Mesenchymal stem cell (in vitro differentiated cells and primary cell): ENCODE results near the gene ASIC2.

ENCODE experiments used
- DNase-seq: peaks from one replicate; pipeline ENCODE4 v3.0.0-alpha.2; 2013
- H2AFZ ChIP-seq: one replicate; pipeline ENCODE4 v1.6.1; 2013; ENCODE audit warnings: low read depth, mild to moderate bottlenecking, control low read depth, inconsistent platforms, low read length, moderate library complexity
- H2AK5ac ChIP-seq: 2 replicates; pipeline ENCODE4 v1.6.1; 2013; ENCODE audit warnings: low read length, moderate library complexity, mild to moderate bottlenecking, inconsistent platforms; ENCODE audit not compliant: severe bottlenecking
- H2BK120ac ChIP-seq: one replicate; pipeline ENCODE4 v1.6.1; 2013; ENCODE audit warnings: low read depth, mild to moderate bottlenecking, inconsistent platforms, low read length, moderate library complexity
- H2BK12ac ChIP-seq, 2 experiments: one replicate each; pipeline ENCODE4 v1.6.1; 2013; ENCODE audit warnings: inconsistent platforms in 2 of 2, low read length in 2 of 2, mild to moderate bottlenecking in 2 of 2, moderate library complexity in 2 of 2, control low read depth in 1 of 2
- H2BK15ac ChIP-seq: one replicate; pipeline ENCODE4 v1.6.1; 2013; ENCODE audit warnings: mild to moderate bottlenecking, low read depth, inconsistent platforms; ENCODE audit not compliant: poor library complexity, severe bottlenecking
- H2BK5ac ChIP-seq: 2 replicates; pipeline ENCODE4 v1.6.1; 2013; ENCODE audit warnings: low read depth, mild to moderate bottlenecking, low read length, control low read depth, inconsistent platforms; ENCODE audit not compliant: poor library complexity, severe bottlenecking
- H3K14ac ChIP-seq, 2 experiments: one replicate each; pipeline ENCODE4 v1.6.1; 2013; ENCODE audit warnings: inconsistent platforms in 2 of 2, low read length in 2 of 2, control low read depth in 1 of 2, mild to moderate bottlenecking in 1 of 2, moderate library complexity in 1 of 2
- H3K18ac ChIP-seq, 2 experiments: one replicate each; pipeline ENCODE4 v1.6.1; 2013; ENCODE audit warnings: inconsistent platforms in 2 of 2, low read length in 2 of 2, control low read depth in 1 of 2, low read depth in 1 of 2, mild to moderate bottlenecking in 1 of 2
- H3K23ac ChIP-seq, 2 experiments: one replicate each; pipeline ENCODE4 v1.6.1; 2013; ENCODE audit warnings: inconsistent platforms in 2 of 2, low read length in 2 of 2, mild to moderate bottlenecking in 2 of 2, moderate library complexity in 2 of 2, control low read depth in 1 of 2
- H3K27ac ChIP-seq: 2 replicates; pipeline ENCODE4 v1.5.1; 2013; ENCODE audit warnings: mild to moderate bottlenecking, moderate library complexity, low read length, control low read depth, inconsistent platforms; ENCODE audit not compliant: poor library complexity, severe bottlenecking
- H3K27me3 ChIP-seq, 2 experiments: 2 replicates each; pipeline versions ENCODE4 v1.6.1 to v1.7.0; 2013; ENCODE audit warnings: low read length in 2 of 2, mild to moderate bottlenecking in 2 of 2, moderate library complexity in 2 of 2, control low read depth in 1 of 2, inconsistent platforms in 1 of 2; ENCODE audit not compliant: control insufficient read depth in 1 of 2, insufficient read depth in 1 of 2
- H3K36me3 ChIP-seq, 2 experiments: 2 replicates each; pipeline versions ENCODE4 v1.6.1 to v1.7.0; 2013; ENCODE audit warnings: low read length in 2 of 2, control low read depth in 1 of 2, inconsistent platforms in 1 of 2, low read depth in 1 of 2, mild to moderate bottlenecking in 1 of 2; ENCODE audit not compliant: insufficient read depth in 2 of 2, control insufficient read depth in 1 of 2
- H3K4ac ChIP-seq, 2 experiments: one replicate each; pipeline ENCODE4 v1.6.1; 2013; ENCODE audit warnings: inconsistent platforms in 2 of 2, low read length in 2 of 2, mild to moderate bottlenecking in 2 of 2, moderate library complexity in 2 of 2, control low read depth in 1 of 2, low read depth in 1 of 2
- H3K4me1 ChIP-seq: 2 replicates; pipeline ENCODE4 v1.6.1; 2013; ENCODE audit warnings: low read depth, low read length, control low read depth; ENCODE audit not compliant: control insufficient read depth, insufficient read depth
- H3K4me2 ChIP-seq: 2 replicates; pipeline ENCODE4 v1.6.1; 2013; ENCODE audit warnings: low read length, mild to moderate bottlenecking, inconsistent platforms; ENCODE audit not compliant: poor library complexity, severe bottlenecking
- H3K4me3 ChIP-seq, 2 experiments: 2 replicates each; pipeline versions ENCODE4 v1.5.1 to v1.7.0; 2013; ENCODE audit warnings: low read length in 2 of 2, mild to moderate bottlenecking in 2 of 2, control low read depth in 1 of 2, low read depth in 1 of 2; ENCODE audit not compliant: insufficient read depth in 1 of 2
- H3K79me1 ChIP-seq: replicated peaks from 2 replicates; pipeline ENCODE4 v1.6.1; 2013; ENCODE audit warnings: mild to moderate bottlenecking, control low read depth, low read length, inconsistent platforms; ENCODE audit not compliant: poor library complexity, severe bottlenecking
- H3K9ac ChIP-seq: 2 replicates; pipeline ENCODE4 v1.7.0; 2013; ENCODE audit warnings: mild to moderate bottlenecking, low read length, moderate library complexity
- H3K9me3 ChIP-seq: 2 replicates; pipeline ENCODE4 v1.7.0; 2013; ENCODE audit warnings: mild to moderate bottlenecking, low read length; ENCODE audit not compliant: control insufficient read depth
- H4K8ac ChIP-seq: one replicate; pipeline ENCODE4 v1.6.1; 2013; ENCODE audit warnings: inconsistent platforms, mild to moderate bottlenecking, low read length, moderate library complexity
- H4K91ac ChIP-seq: one replicate; pipeline ENCODE4 v1.6.1; 2013; ENCODE audit warnings: mild to moderate bottlenecking, low read length, inconsistent platforms
- WGBS: methylation state at CpG from one replicate; pipeline ENCODE4 v1.1.7; 2013; ENCODE audit warnings: mixed read lengths; 5-methylcytosine and 5-hydroxymethylcytosine counted together

The ASIC2 gene

GRCh38 chr17:33322063-33322462 is 29.0 kb upstream of the ASIC2 start:
- Histone ChIP-seq H3K9me3 (no peaks in the 10 kb centered on the region), H3K4me3 (no peak overlapping the region), H3K4ac (no peak overlapping the region), H2BK120ac (no peak overlapping the region), H3K18ac (no peak overlapping the region), H3K79me1 (no peaks in the 10 kb centered on the region), H2BK5ac (no peak overlapping the region), H2BK15ac (no peak overlapping the region), H3K14ac (no peak overlapping the region), H3K27me3 (peaks cover 0 to 77% of the 10 kb centered on the region in 2 experiments), H3K27ac (no peak overlapping the region), H3K4me1 (no peaks in the 10 kb centered on the region), H4K8ac (no peak overlapping the region), H2AFZ (no peak overlapping the region), H3K9ac (no peak overlapping the region), H2AK5ac (no peak overlapping the region), H4K91ac (no peak overlapping the region), H2BK12ac (no peak overlapping the region), H3K23ac (no peak overlapping the region), H3K36me3 (no peaks in the 10 kb centered on the region), H3K4me2 (no peak overlapping the region)
- DNase-seq, result no peak
- WGBS, result 86% methylated on average over 4 of the region's 6 CpGs

DNA sequence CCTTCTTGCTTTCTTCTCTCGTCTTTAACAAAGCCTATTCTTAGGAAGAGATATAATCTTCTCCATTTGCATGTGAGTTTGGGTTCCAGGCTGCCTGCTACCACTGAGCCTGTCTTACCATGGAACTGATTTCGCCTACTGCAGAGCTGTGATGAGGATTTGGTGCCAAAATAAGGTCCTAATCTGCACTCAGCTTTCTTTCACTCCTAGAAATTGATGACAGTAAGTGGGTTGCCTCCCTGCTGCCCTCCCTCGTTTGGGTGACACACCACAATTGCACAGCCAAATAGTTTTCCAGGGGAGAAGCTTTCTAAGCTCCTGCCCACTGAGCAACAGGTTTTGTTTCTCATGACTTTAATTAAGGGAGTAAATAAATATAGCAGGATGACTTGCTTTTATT is 25.1 kb upstream of the ASIC2 start:
- Histone ChIP-seq H3K27ac (no peak overlapping the region), H2AK5ac (no peak overlapping the region), H3K4me2 (no peak overlapping the region), H4K91ac (no peak overlapping the region), H3K36me3 (no peaks in the 10 kb centered on the region), H2BK5ac (no peak overlapping the region), H3K79me1 (no peaks in the 10 kb centered on the region), H2BK120ac (no peak overlapping the region), H3K4me3 (no peak overlapping the region), H3K14ac (no peak overlapping the region), H2BK15ac (no peak overlapping the region), H3K9me3 (no peaks in the 10 kb centered on the region), H3K18ac (no peak overlapping the region), H3K4ac (no peak overlapping the region), H3K23ac (no peak overlapping the region), H4K8ac (no peak overlapping the region), H3K27me3 (peaks cover 0 to 81% of the 10 kb centered on the region in 2 experiments), H3K9ac (no peak overlapping the region), H3K4me1 (no peaks in the 10 kb centered on the region), H2BK12ac (no peak overlapping the region), H2AFZ (no peak overlapping the region)
- no peak for DNase-seq
- 27% methylated on average over 3 of the region's 3 CpGs for WGBS

DNA sequence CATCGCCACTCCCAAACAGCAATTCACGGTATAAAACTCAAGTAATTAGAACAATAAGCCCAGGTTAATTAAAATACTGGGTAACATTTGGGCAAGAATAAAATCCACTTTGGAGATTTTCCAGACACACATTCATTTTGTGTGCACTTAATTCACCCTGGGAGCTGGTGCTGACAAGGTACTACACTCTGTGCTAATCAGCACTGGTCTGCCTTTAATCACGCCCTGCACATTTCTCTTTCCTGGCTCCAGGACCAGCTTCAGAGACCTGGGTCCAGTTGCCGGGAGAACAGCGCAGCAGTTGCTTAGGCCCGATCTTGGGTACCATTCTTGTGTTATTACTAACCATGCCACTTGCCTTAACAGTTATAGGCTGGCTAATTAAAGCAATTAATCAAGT is 23.7 kb upstream of the ASIC2 start:
- H4K8ac ChIP-seq, result no peak overlapping the region
- H2BK15ac ChIP-seq, result no peak overlapping the region
- H3K4me1 ChIP-seq, result no peaks in the 10 kb centered on the region
- H3K4me3 ChIP-seq, result no peak overlapping the region
- H3K9me3 ChIP-seq, result no peaks in the 10 kb centered on the region
- H3K14ac ChIP-seq, result no peak overlapping the region
- no peak overlapping the region for H3K4ac ChIP-seq
- H2BK5ac ChIP-seq, result no peak overlapping the region
- H3K4me2 ChIP-seq, result no peak overlapping the region
- H3K79me1 ChIP-seq, result no peaks in the 10 kb centered on the region
- no peak overlapping the region for H4K91ac ChIP-seq
- peaks cover 0 to 84% of the 10 kb centered on the region in 2 experiments for H3K27me3 ChIP-seq
- no peak overlapping the region for H3K18ac ChIP-seq
- no peak overlapping the region for H2BK120ac ChIP-seq
- H2AK5ac ChIP-seq, result no peak overlapping the region
- 79% methylated on average over 6 of the region's 6 CpGs for WGBS
- no peaks in the 10 kb centered on the region for H3K36me3 ChIP-seq
- H2BK12ac ChIP-seq, result no peak overlapping the region
- H3K27ac ChIP-seq, result no peak overlapping the region
- DNase-seq, result no peak
- H3K9ac ChIP-seq, result no peak overlapping the region
- no peak overlapping the region for H2AFZ ChIP-seq
- H3K23ac ChIP-seq, result no peak overlapping the region

DNA sequence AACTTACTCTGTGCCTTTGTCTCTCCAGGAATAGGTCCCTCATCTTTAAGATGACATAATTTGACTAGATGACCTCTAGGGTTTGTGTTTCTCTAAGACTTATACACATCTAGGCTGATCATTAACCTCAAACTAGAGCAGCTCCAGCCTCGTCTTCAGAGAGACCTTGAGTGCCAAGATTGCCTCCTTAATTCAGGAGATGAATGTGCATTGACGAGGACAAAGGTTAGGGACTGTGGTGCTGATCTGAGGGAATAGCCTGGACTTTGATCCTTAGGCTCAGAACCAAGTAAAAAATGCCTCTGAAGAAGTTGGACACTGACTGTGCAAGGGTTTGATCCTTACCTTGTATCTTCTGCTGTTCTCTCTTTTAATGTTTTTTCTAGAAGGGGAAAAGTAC is 17.2 kb upstream of the ASIC2 start:
- no peak overlapping the region for H3K27ac ChIP-seq
- no peaks in the 10 kb centered on the region for H3K9me3 ChIP-seq
- H3K27me3 ChIP-seq, result peaks cover 0 to 75% of the 10 kb centered on the region in 2 experiments
- H3K18ac ChIP-seq, result no peak overlapping the region
- H3K79me1 ChIP-seq, result no peaks in the 10 kb centered on the region
- H2BK12ac ChIP-seq, result no peak overlapping the region
- H2BK15ac ChIP-seq, result no peak overlapping the region
- no peak overlapping the region for H2BK5ac ChIP-seq
- no peak overlapping the region for H2BK120ac ChIP-seq
- no peak overlapping the region for H4K91ac ChIP-seq
- H3K4me2 ChIP-seq, result no peak overlapping the region
- no peak overlapping the region for H3K23ac ChIP-seq
- no peak overlapping the region for H4K8ac ChIP-seq
- WGBS, result 30% methylated on average over 2 of the region's 2 CpGs
- H2AFZ ChIP-seq, result no peak overlapping the region
- no peak overlapping the region for H3K9ac ChIP-seq
- no peak for DNase-seq
- H3K4me3 ChIP-seq, result no peak overlapping the region
- no peak overlapping the region for H3K4ac ChIP-seq
- no peak overlapping the region for H2AK5ac ChIP-seq
- no peaks in the 10 kb centered on the region for H3K4me1 ChIP-seq
- H3K36me3 ChIP-seq, result no peaks in the 10 kb centered on the region
- H3K14ac ChIP-seq, result no peak overlapping the region
